ENCODE measurements around the gene TLE3. TPM values are rescaled to one million over a fixed set of nuclear protein-coding genes. Genes with fewer than 3 reads are reported as not detected.

Gene TLE3
- total RNA-seq, 1 experiment from 2014 or later = 35.2 TPM

DNA sequence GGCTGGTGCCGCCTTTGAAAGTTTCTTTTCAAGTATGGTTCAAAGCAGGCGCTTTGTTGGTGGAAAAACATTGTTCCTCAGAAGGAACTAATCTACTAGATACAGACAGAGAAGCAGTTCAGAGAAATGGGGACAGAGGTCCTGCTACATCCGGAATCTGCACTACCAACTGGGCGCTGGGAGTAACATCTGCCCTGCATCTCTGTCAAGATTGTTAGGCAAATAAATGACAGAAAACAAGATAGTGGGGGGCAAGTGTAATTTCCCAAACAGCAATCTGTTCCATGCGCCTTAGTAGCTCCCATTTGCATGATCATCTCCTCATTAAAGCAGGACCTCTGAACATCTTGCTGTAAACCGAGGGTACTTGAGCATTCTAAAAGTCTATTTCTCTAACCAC lies 17.4 kb downstream of the TLE3 start:
- Histone ChIP-seq H3K4me1 (replicated peaks) (no peaks in the 10 kb centered on the region), H3K27ac (no peak overlapping the region), H3K36me3 (peaks cover 78% of the 10 kb centered on the region), H3K4me3 (no peak overlapping the region), H3K9me3 (replicated peaks) (no peaks in the 10 kb centered on the region), H3K27me3 (replicated peaks) (no peaks in the 10 kb centered on the region)
- no peak for DNase-seq (ENCODE audit: low read depth in 1 of 2, low spot score in 2 of 2)

DNA sequence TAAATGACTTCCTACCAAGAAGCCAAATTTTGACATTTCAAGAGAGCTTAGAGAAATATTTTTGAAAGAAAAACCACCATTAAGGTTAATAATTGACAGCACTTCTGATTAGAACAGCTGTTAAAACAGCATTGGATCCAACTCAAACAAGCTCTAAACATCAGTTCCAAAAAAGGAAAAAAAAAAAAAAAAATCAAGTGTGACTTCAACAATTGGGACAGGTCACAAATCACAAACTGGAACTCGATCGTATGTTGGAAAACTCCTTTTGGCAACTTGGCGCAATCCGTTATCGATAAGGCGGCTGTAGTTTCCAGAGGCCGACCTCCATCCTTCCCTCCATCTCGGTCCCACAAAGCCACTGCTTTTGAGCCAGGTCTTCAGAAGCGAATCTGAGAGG lies 17.8 kb downstream of the TLE3 start:
- peaks cover 78% of the 10 kb centered on the region for H3K36me3 ChIP-seq
- no peak overlapping the region for H3K4me3 ChIP-seq
- no peaks in the 10 kb centered on the region for H3K4me1 ChIP-seq (replicated peaks)
- no peaks in the 10 kb centered on the region for H3K9me3 ChIP-seq (replicated peaks)
- no peak for DNase-seq (ENCODE audit: low read depth in 1 of 2, low spot score in 2 of 2)
- no peaks in the 10 kb centered on the region for H3K27me3 ChIP-seq (replicated peaks)
- H3K27ac ChIP-seq = no peak overlapping the region

- H3K27ac ChIP-seq = no peak overlapping the region
Observed at GRCh38 chr15:70078578-70079417, 18.9 kb downstream of the TLE3 start.

DNA sequence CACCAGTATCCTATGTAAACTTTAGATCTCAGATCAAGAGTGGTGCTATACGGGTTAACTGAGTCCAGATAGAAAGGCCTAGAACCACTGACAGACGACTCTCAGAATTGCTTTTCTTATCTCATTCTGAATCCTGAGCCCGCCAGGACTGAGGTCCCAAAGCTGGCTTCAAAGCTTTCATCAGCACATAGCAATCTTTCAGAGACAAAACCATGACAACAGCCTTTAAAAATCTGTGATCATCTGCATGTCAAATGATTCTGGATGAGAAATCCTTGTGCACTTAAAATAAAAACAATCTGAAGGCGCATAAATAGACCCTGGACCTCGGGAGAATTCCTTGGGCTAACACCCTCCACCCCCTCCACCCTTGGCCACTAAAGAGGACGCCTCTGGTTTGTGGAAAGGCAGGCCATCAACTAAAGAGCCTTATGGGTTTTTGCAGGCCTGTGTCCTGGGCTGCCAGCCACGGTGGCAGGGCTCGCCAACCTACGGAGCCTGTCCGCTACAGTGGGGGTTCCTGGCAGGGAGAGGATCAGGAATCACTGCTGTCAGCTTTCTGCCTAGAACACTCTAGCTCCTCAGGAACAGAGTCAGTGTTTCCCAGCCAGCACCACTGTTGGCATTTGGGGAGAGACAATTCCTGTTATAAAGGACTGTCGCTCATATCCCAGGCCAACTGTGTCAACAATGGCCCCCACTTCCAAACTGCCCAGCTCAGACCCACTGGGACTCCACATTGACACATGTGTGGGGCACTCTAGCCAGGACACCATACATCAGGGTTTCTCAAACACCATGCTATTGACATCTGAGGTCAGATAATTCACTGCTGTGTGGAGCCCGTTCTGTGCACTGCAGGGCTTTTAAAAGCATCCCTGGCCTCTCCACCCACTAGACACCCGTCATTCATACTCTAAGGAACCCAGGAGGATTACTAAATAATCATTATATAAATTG lies 20.2 kb downstream of the TLE3 start:
- no peaks in the 10 kb centered on the region for H3K4me1 ChIP-seq (replicated peaks)
- no peaks in the 10 kb centered on the region for H3K9me3 ChIP-seq (replicated peaks)
- DNase-seq (ENCODE audit: low read depth in 1 of 2, low spot score in 2 of 2) = no peak
- H3K27me3 ChIP-seq (replicated peaks) = no peaks in the 10 kb centered on the region
- H3K27ac ChIP-seq = no peak overlapping the region
- no peak overlapping the region for H3K4me3 ChIP-seq
- peaks cover 81% of the 10 kb centered on the region for H3K36me3 ChIP-seq

More at GRCh38 chr15:70078578-70079417, 18.9 kb downstream of the TLE3 start:
- Histone ChIP-seq H3K9me3 (replicated peaks) (no peaks in the 10 kb centered on the region), H3K27me3 (replicated peaks) (no peaks in the 10 kb centered on the region), H3K4me1 (replicated peaks) (no peaks in the 10 kb centered on the region), H3K4me3 (no peak overlapping the region), H3K36me3 (peaks cover 78% of the 10 kb centered on the region)
- DNase-seq (ENCODE audit: low read depth in 1 of 2, low spot score in 2 of 2) = no peak

- no peaks in the 10 kb centered on the region for H3K4me1 ChIP-seq (replicated peaks)
- no peaks in the 10 kb centered on the region for H3K9me3 ChIP-seq (replicated peaks)
- no peaks in the 10 kb centered on the region for H3K27me3 ChIP-seq (replicated peaks)
- no peak for DNase-seq (ENCODE audit: low read depth in 1 of 2, low spot score in 2 of 2)
- H3K36me3 ChIP-seq = peaks cover 81% of the 10 kb centered on the region
- no peak overlapping the region for H3K4me3 ChIP-seq
- H3K27ac ChIP-seq = no peak overlapping the region
Observed at GRCh38 chr15:70074380-70074779, 23.3 kb downstream of the TLE3 start.

DNA sequence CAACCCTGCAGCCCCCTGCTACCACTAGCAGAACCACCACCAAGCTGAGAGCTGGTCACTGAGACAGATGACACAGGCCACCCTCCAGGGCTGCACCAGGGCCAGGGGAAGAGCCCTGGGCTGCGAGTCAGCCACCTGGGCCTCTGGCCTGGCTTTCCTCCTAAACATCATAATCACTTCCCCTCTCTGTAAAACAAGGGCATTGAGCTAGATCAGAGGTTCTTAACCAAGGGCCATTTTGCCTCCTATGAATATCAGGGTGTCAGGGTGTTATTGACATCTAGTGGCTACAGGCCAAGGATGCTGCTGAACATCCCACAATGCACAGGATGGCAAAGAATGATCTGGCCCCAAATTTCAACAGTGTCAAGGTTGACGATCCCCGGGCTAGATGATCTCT lies 25.2 kb downstream of the TLE3 start:
- Histone ChIP-seq H3K27ac (no peak overlapping the region), H3K36me3 (peaks cover 85% of the 10 kb centered on the region), H3K9me3 (replicated peaks) (no peaks in the 10 kb centered on the region), H3K4me3 (no peak overlapping the region), H3K27me3 (replicated peaks) (no peaks in the 10 kb centered on the region), H3K4me1 (replicated peaks) (no peaks in the 10 kb centered on the region)
- DNase-seq (ENCODE audit: low read depth in 1 of 2, low spot score in 2 of 2) = no peak

- Histone ChIP-seq H3K9me3 (replicated peaks) (no peaks in the 10 kb centered on the region), H3K36me3 (peaks cover 92% of the 10 kb centered on the region), H3K4me3 (no peak overlapping the region), H3K27ac (no peak overlapping the region), H3K4me1 (replicated peaks) (no peaks in the 10 kb centered on the region), H3K27me3 (replicated peaks) (no peaks in the 10 kb centered on the region)
- DNase-seq (ENCODE audit: low read depth in 1 of 2, low spot score in 2 of 2) = no peak
Observed at GRCh38 chr15:70071799-70072198, 25.9 kb downstream of the TLE3 start.

- Histone ChIP-seq H3K36me3 (peaks cover 91% of the 10 kb centered on the region), H3K4me1 (replicated peaks) (no peaks in the 10 kb centered on the region), H3K9me3 (replicated peaks) (no peaks in the 10 kb centered on the region), H3K27me3 (replicated peaks) (no peaks in the 10 kb centered on the region), H3K27ac (no peak overlapping the region), H3K4me3 (no peak overlapping the region)
- DNase-seq (ENCODE audit: low read depth in 1 of 2, low spot score in 2 of 2) = no peak
Observed at GRCh38 chr15:70069716-70070115, 28.0 kb downstream of the TLE3 start.

DNA sequence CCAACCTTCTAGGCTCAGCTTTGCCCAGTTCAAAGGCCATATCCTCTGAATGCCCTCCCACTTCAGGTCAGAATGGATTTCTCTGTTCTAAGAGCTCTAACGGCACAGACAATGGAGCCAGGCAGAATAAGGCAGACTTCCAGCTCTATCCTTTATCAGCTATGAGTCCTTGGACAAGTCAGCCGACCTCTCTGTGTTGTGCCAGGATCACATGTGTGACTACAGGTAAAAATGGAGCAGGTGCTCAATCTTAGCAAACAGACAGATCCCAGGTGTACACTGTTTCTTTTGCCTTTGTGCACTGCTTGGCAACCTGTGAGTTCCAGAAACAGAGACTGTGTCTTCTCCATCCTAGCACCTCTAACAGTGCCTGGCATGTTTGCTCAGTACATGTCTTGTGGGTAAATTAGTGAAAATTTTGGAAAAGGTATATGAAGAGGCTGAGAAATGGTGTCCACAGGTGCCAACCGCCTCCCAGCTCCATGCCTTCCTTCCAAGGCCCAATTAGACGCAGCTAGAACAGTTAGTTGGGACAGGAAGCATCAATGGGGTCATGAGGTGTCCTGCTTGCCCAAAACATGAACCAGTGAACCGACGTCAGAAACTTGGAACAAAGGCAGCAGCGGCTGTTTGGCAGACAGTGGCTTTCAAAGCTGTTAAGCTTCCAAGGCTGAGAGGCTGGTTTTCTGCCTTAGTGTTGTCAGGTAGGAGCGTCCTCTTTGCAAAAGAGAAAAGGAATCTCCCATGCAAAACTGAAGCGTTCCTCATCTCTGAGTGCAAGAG lies 28.7 kb downstream of the TLE3 start:
- H3K27me3 ChIP-seq (replicated peaks) = no peaks in the 10 kb centered on the region
- H3K36me3 ChIP-seq = peaks cover 90% of the 10 kb centered on the region
- H3K9me3 ChIP-seq (replicated peaks) = no peaks in the 10 kb centered on the region
- H3K4me3 ChIP-seq = no peak overlapping the region
- H3K27ac ChIP-seq = no peak overlapping the region
- no peaks in the 10 kb centered on the region for H3K4me1 ChIP-seq (replicated peaks)
- no peak for DNase-seq (ENCODE audit: low read depth in 1 of 2, low spot score in 2 of 2)

- no peaks in the 10 kb centered on the region for H3K4me1 ChIP-seq (replicated peaks)
- H3K36me3 ChIP-seq = peaks cover 90% of the 10 kb centered on the region
- no peaks in the 10 kb centered on the region for H3K27me3 ChIP-seq (replicated peaks)
Observed at GRCh38 chr15:70067681-70068080, 30.0 kb downstream of the TLE3 start.

GRCh38 chr15:70067011-70067410 lies 30.7 kb downstream of the TLE3 start:
- no peak overlapping the region for H3K4me3 ChIP-seq
- H3K9me3 ChIP-seq (replicated peaks) = no peaks in the 10 kb centered on the region
- peaks cover 91% of the 10 kb centered on the region for H3K36me3 ChIP-seq
- DNase-seq (ENCODE audit: low read depth in 1 of 2, low spot score in 2 of 2) = no peak
- no peaks in the 10 kb centered on the region for H3K27me3 ChIP-seq (replicated peaks)
- H3K27ac ChIP-seq = no peak overlapping the region
- no peaks in the 10 kb centered on the region for H3K4me1 ChIP-seq (replicated peaks)

More at GRCh38 chr15:70067681-70068080, 30.0 kb downstream of the TLE3 start:
- no peaks in the 10 kb centered on the region for H3K9me3 ChIP-seq (replicated peaks)
- no peak overlapping the region for H3K4me3 ChIP-seq
- H3K27ac ChIP-seq = no peak overlapping the region
- no peak for DNase-seq (ENCODE audit: low read depth in 1 of 2, low spot score in 2 of 2)

- Histone ChIP-seq H3K9me3 (replicated peaks) (no peaks in the 10 kb centered on the region), H3K36me3 (peaks cover 92% of the 10 kb centered on the region), H3K4me1 (replicated peaks) (no peaks in the 10 kb centered on the region), H3K27ac (no peak overlapping the region), H3K4me3 (no peak overlapping the region), H3K27me3 (replicated peaks) (no peaks in the 10 kb centered on the region)
- no peak for DNase-seq (ENCODE audit: low read depth in 1 of 2, low spot score in 2 of 2)
Observed at GRCh38 chr15:70066447-70066846, 31.3 kb downstream of the TLE3 start.

DNA sequence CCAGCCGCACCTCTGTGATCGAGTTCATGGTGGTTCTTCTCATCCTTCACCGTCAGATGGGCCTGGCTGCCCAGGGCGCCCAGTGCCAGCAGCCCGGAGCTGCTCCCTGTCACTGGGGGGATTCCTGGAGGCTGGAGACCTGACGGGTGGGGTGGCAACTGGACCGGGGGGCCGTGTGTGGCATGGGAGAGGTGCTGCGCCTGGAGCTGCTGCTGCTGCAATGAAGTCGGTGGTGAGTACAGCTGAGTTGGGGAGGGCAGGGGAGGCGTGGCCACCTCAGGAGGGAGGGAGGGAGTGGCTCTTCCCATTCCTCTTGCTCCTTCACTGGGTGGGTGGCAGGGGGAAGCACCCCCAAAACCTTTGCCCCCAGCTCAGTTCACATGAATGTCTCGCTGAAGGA lies 31.7 kb downstream of the TLE3 start:
- Histone ChIP-seq H3K4me3 (no peak overlapping the region), H3K36me3 (peaks cover 92% of the 10 kb centered on the region), H3K27me3 (replicated peaks) (no peaks in the 10 kb centered on the region), H3K27ac (no peak overlapping the region), H3K4me1 (replicated peaks) (no peaks in the 10 kb centered on the region), H3K9me3 (replicated peaks) (no peaks in the 10 kb centered on the region)
- DNase-seq (ENCODE audit: low read depth in 1 of 2, low spot score in 2 of 2) = no peak

Measured in SJSA1 (cell line).